ENCODE measurements around the gene MC1R.

- TF ChIP-seq CTCF (conservative IDR thresholded peaks at IDR 0.05) (no peak), ZFX (IDR thresholded peaks at IDR 0.05) (no peak)
Observed at GRCh38 chr16:89913408-89914387, 5.0 kb upstream of the MC1R start.
